Measurements from ENCODE around the gene VTI1A. TPM values are rescaled to one million over a fixed set of nuclear protein-coding genes. Genes with fewer than 3 reads are reported as not detected.

The VTI1A gene
- total and polyA plus RNA-seq, 2 of the 13 experiments (the other 11 are each of a cell fraction or from before 2014, with no cell fraction given): 11.7 to 32.7 TPM

DNA sequence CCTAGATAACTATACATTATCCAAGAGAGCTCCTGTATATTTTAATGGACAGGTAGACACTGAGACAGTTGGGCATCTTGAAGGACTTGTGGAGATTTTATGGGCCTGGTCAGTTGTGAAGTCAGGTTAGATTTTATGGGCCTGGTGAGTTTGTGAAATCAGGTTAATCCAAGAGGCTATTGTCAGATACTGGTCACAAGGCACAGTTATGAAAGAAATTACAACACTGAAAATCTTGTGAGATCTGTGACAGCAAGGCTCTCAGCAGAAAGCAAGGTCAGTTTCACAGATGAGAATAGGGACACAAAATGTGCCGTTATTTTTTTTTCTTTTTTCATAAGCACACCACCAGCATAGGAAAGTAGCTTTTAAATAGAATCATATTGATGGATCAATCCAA is 167.6 kb downstream of the VTI1A start:
- Histone ChIP-seq H2AFZ (ENCODE audit: low read length) (no peak overlapping the region), H3K9me3 (ENCODE audit: low read length) (peaks cover 5% of the 10 kb centered on the region), H3K36me3 (replicated peaks in 1 of 2; ENCODE audit: control insufficient read depth in 1 of 2, insufficient read depth in 2 of 2, low read length in 2 of 2) (no peaks in the 10 kb centered on the region), H3K27me3 (ENCODE audit: control insufficient read depth in 1 of 2, insufficient read depth in 2 of 2, low read length in 2 of 2) (no peaks in the 10 kb centered on the region), H3K4me2 (ENCODE audit: low read depth, low read length) (no peak overlapping the region), H3K4me3 (replicated peaks in 1 of 3; ENCODE audit: insufficient read depth in 1 of 3, low read depth in 2 of 3, low read length in 3 of 3) (no peak overlapping the region), H4K20me1 (ENCODE audit: insufficient read depth, low read length) (no peaks in the 10 kb centered on the region), H3K79me2 (ENCODE audit: insufficient read depth, low read length) (no peaks in the 10 kb centered on the region), H3K27ac (ENCODE audit: extremely low read length, insufficient read depth, low read length) (no peak overlapping the region), H3K9ac (ENCODE audit: insufficient read depth, low read depth, low read length) (no peak overlapping the region), H3K4me1 (ENCODE audit: insufficient read depth, low read length) (no peaks in the 10 kb centered on the region)
- ChIA-PET POLR2A (no interaction called here), CTCF (ENCODE audit: low intra/inter-chr PET ratio, low total read pairs) (no interaction called here)
- no peak for ATAC-seq
- no peak for FAIRE-seq
- DNase-seq (ENCODE audit: low spot score): no peak
- no TSS peak for BruUV-seq (replicated peaks)
- TF ChIP-seq SKI (IDR thresholded peaks at IDR 0.05; ENCODE audit: partially characterized antibody) (no peak), SNAPC2 (CRISPR knock-in tag; IDR thresholded peaks at IDR 0.05) (no peak), ZNF101 (CRISPR knock-in tag; IDR thresholded peaks at IDR 0.05; ENCODE audit: borderline replicate concordance, low read depth) (no peak)
- TF ChIP-seq, protein P1, sequence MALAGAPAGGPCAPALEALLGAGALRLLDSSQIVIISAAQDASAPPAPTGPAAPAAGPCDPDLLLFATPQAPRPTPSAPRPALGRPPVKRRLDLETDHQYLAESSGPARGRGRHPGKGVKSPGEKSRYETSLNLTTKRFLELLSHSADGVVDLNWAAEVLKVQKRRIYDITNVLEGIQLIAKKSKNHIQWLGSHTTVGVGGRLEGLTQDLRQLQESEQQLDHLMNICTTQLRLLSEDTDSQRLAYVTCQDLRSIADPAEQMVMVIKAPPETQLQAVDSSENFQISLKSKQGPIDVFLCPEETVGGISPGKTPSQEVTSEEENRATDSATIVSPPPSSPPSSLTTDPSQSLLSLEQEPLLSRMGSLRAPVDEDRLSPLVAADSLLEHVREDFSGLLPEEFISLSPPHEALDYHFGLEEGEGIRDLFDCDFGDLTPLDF (CRISPR knock-in tag; IDR thresholded peaks at IDR 0.05): no peak
- WGBS (ENCODE audit: low lambda C conversion rate): 91% methylated on average over 1 of the region's 1 CpG
- in situ Hi-C loops (cut with HindIII; ENCODE audit: extremely low pct_ligation_motif_present, low pct_unique_long_range_greater_than_20kb) (no loop called here), intact Hi-C loops (cut with micrococcal nuclease; ENCODE audit: unreplicated experiment) (no loop called here)

DNA sequence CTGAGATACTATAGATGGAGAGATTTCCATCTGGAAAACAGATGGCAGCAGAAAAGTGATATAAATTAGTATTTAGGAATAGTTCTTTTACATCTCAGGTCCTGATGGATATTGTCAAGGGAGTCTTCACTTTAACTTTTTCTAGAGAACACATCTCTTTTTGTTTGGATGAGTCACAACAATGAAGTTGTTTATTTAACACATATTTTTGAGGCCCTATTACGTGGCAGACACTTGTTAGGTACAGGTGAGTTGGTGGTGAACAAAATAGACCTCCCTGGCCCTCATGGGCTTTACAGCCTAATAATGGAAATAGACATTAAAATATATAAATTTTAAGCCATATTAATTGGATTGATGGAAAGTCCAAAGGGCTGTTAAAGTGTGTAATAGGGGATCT is 168.3 kb downstream of the VTI1A start:
- Histone ChIP-seq H2AFZ (ENCODE audit: low read length) (no peak overlapping the region), H3K9me3 (ENCODE audit: low read length) (peaks cover 5% of the 10 kb centered on the region), H3K4me2 (ENCODE audit: low read depth, low read length) (no peak overlapping the region), H3K27ac (ENCODE audit: extremely low read length, insufficient read depth, low read length) (no peak overlapping the region), H3K4me1 (ENCODE audit: insufficient read depth, low read length) (no peaks in the 10 kb centered on the region), H3K4me3 (replicated peaks in 1 of 3; ENCODE audit: insufficient read depth in 1 of 3, low read depth in 2 of 3, low read length in 3 of 3) (no peak overlapping the region), H4K20me1 (ENCODE audit: insufficient read depth, low read length) (no peaks in the 10 kb centered on the region), H3K79me2 (ENCODE audit: insufficient read depth, low read length) (no peaks in the 10 kb centered on the region), H3K9ac (ENCODE audit: insufficient read depth, low read depth, low read length) (no peak overlapping the region), H3K36me3 (replicated peaks in 1 of 2; ENCODE audit: control insufficient read depth in 1 of 2, insufficient read depth in 2 of 2, low read length in 2 of 2) (no peaks in the 10 kb centered on the region), H3K27me3 (ENCODE audit: control insufficient read depth in 1 of 2, insufficient read depth in 2 of 2, low read length in 2 of 2) (no peaks in the 10 kb centered on the region)
- intact Hi-C loops (cut with micrococcal nuclease; ENCODE audit: unreplicated experiment): no loop called here
- in situ Hi-C loops (cut with HindIII; ENCODE audit: extremely low pct_ligation_motif_present, low pct_unique_long_range_greater_than_20kb): no loop called here
- no peak for TF ChIP-seq CCDC6 (CRISPR knock-in tag; IDR thresholded peaks at IDR 0.05)
- no peak for TF ChIP-seq HCFC1 (IDR thresholded peaks at IDR 0.05; ENCODE audit: low read depth, low read length)
- no peak for TF ChIP-seq TCF12 (IDR thresholded peaks at IDR 0.05)
- TF ChIP-seq TCF12 (CRISPR knock-in tag; IDR thresholded peaks at IDR 0.05): no peak
- ChIA-PET POLR2A (no interaction called here), CTCF (ENCODE audit: low intra/inter-chr PET ratio, low total read pairs) (no interaction called here)
- ATAC-seq: no peak
- no TSS peak for BruUV-seq (replicated peaks)
- FAIRE-seq: no peak
- WGBS (ENCODE audit: low lambda C conversion rate): 90% methylated on average over 1 of the region's 1 CpG
- no peak for DNase-seq (ENCODE audit: low spot score)

Data from HepG2 (cell line).